Measurements from ENCODE around the gene EIF3L.

Gene EIF3L

DNA sequence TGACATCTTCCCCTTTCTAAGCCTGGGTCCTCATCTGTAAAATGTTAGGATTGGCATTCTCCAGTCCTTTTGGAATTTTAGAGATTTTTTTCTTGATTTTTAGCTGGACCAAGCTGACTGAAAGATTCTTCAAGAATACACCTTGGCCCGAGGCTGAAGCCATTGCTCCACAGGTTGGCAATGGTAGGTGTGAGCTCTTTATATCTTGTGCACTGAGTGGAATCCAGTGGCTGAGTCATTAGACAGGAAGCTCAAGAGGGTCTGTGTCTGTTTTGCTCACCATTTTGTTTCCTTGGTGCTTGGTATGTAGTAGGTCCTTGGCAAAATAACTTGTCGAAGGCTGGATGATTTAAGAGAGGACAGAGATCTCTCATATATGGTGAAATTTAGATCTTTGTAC, 6.2 kb downstream of the EIF3L start:
- H2AK5ac ChIP-seq (ENCODE audit: low read length), result no peak overlapping the region
- no peak overlapping the region for H3K14ac ChIP-seq (ENCODE audit: low read length)
- peaks cover 49 to 68% of the 10 kb centered on the region in 2 experiments for H3K36me3 ChIP-seq (ENCODE audit: control insufficient read depth in 1 of 2, insufficient read depth in 2 of 2, low read length in 2 of 2)
- H3K27ac ChIP-seq (ENCODE audit: low read depth, low read length), result no peak overlapping the region
- H3K9me3 ChIP-seq (ENCODE audit: insufficient read depth, low read depth, low read length), result no peaks in the 10 kb centered on the region
- no peak overlapping the region for H3K4me3 ChIP-seq (ENCODE audit: low read depth, low read length)
- H3K9ac ChIP-seq (ENCODE audit: low read length), result no peak overlapping the region
- H2AFZ ChIP-seq (ENCODE audit: insufficient read depth, low read length, poor library complexity), result no peak overlapping the region
- no peak overlapping the region for H3K4ac ChIP-seq (ENCODE audit: low read depth, low read length)
- H4K91ac ChIP-seq (ENCODE audit: low read depth, low read length), result no peak overlapping the region
- no peak overlapping the region for H3K23ac ChIP-seq (ENCODE audit: low read length)
- no peak overlapping the region for H4K12ac ChIP-seq (ENCODE audit: low read depth, low read length)
- H2BK120ac ChIP-seq (ENCODE audit: insufficient read depth, low read length, poor library complexity), result no peak overlapping the region
- no peaks in the 10 kb centered on the region for H3K27me3 ChIP-seq (ENCODE audit: insufficient read depth, low read length)
- H3K79me1 ChIP-seq (ENCODE audit: low read length), result no peaks in the 10 kb centered on the region
- WGBS (ENCODE audit: extremely low coverage, insufficient coverage, insufficient read length), result no CpG with 5 or more reads among the region's 2 CpGs
- H2BK5ac ChIP-seq (ENCODE audit: low read depth, low read length, poor library complexity), result no peak overlapping the region
- H4K8ac ChIP-seq (ENCODE audit: low read depth, low read length), result no peak overlapping the region
- no peaks in the 10 kb centered on the region for H3K4me1 ChIP-seq (ENCODE audit: control insufficient read depth in 1 of 2, insufficient read depth in 2 of 2, low read length in 2 of 2)
- H3K79me2 ChIP-seq (ENCODE audit: control insufficient read depth, insufficient read depth, low read length, poor library complexity), result no peaks in the 10 kb centered on the region
- H2BK12ac ChIP-seq (ENCODE audit: low read length), result no peak overlapping the region
- H3K18ac ChIP-seq (ENCODE audit: low read length), result no peak overlapping the region
- peak; percentile 19 to 77 for DNase-seq
- H3K4me2 ChIP-seq (ENCODE audit: low read length), result no peak overlapping the region

DNA sequence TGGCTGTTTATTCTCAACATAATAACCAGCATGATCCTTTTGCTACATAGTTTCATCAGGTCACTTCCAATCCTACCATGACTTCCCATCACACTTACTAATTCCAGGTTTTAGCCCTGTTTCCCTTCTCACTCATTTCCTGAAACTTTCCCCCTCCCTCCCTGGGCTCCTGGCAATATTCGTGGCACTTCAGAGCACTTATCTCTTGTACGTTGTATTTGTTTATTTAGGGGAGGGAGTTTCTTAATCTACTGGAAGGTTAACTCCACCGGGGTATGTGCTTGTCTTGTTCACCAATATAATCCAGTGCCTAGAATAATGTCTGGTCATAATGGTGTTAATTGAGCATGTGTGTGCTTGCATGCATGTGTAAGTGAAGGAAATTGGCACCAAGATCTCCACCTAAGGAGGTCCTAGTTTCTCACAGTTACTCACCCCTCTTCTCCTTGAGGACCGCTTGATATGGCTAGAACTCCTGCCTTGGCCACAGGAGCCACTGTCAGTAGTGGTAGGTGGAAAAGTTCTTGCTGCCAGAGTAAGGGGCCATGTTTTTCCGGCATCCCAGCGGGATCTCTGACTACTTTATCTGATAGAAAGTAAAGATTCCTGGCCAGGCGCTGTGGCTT, 11.7 kb downstream of the EIF3L start:
- H3K27me3 ChIP-seq (ENCODE audit: insufficient read depth, low read length), result no peaks in the 10 kb centered on the region
- no peaks in the 10 kb centered on the region for H3K4me1 ChIP-seq (ENCODE audit: control insufficient read depth in 1 of 2, insufficient read depth in 2 of 2, low read length in 2 of 2)
- no CpG with 5 or more reads among the region's 7 CpGs for WGBS (ENCODE audit: extremely low coverage, insufficient coverage, insufficient read length)
- no peak overlapping the region for H2AK5ac ChIP-seq (ENCODE audit: low read length)
- H3K4ac ChIP-seq (ENCODE audit: low read depth, low read length), result no peak overlapping the region
- no peak overlapping the region for H4K12ac ChIP-seq (ENCODE audit: low read depth, low read length)
- H2BK12ac ChIP-seq (ENCODE audit: low read length), result no peak overlapping the region
- no peak for DNase-seq
- H2BK5ac ChIP-seq (ENCODE audit: low read depth, low read length, poor library complexity), result no peak overlapping the region
- no peak overlapping the region for H4K91ac ChIP-seq (ENCODE audit: low read depth, low read length)
- H3K36me3 ChIP-seq (ENCODE audit: control insufficient read depth in 1 of 2, insufficient read depth in 2 of 2, low read length in 2 of 2), result peaks cover 56 to 73% of the 10 kb centered on the region in 2 experiments
- no peaks in the 10 kb centered on the region for H3K79me1 ChIP-seq (ENCODE audit: low read length)
- H3K9ac ChIP-seq (ENCODE audit: low read length), result no peak overlapping the region
- no peak overlapping the region for H3K14ac ChIP-seq (ENCODE audit: low read length)
- H3K23ac ChIP-seq (ENCODE audit: low read length), result no peak overlapping the region
- no peak overlapping the region for H3K18ac ChIP-seq (ENCODE audit: low read length)
- H3K9me3 ChIP-seq (ENCODE audit: insufficient read depth, low read depth, low read length), result no peaks in the 10 kb centered on the region
- no peaks in the 10 kb centered on the region for H3K79me2 ChIP-seq (ENCODE audit: control insufficient read depth, insufficient read depth, low read length, poor library complexity)
- no peak overlapping the region for H4K8ac ChIP-seq (ENCODE audit: low read depth, low read length)
- H3K4me2 ChIP-seq (ENCODE audit: low read length), result no peak overlapping the region
- H2BK120ac ChIP-seq (ENCODE audit: insufficient read depth, low read length, poor library complexity), result no peak overlapping the region
- H3K4me3 ChIP-seq (ENCODE audit: low read depth, low read length), result no peak overlapping the region
- no peak overlapping the region for H3K27ac ChIP-seq (ENCODE audit: low read depth, low read length)
- no peak overlapping the region for H2AFZ ChIP-seq (ENCODE audit: insufficient read depth, low read length, poor library complexity)

DNA sequence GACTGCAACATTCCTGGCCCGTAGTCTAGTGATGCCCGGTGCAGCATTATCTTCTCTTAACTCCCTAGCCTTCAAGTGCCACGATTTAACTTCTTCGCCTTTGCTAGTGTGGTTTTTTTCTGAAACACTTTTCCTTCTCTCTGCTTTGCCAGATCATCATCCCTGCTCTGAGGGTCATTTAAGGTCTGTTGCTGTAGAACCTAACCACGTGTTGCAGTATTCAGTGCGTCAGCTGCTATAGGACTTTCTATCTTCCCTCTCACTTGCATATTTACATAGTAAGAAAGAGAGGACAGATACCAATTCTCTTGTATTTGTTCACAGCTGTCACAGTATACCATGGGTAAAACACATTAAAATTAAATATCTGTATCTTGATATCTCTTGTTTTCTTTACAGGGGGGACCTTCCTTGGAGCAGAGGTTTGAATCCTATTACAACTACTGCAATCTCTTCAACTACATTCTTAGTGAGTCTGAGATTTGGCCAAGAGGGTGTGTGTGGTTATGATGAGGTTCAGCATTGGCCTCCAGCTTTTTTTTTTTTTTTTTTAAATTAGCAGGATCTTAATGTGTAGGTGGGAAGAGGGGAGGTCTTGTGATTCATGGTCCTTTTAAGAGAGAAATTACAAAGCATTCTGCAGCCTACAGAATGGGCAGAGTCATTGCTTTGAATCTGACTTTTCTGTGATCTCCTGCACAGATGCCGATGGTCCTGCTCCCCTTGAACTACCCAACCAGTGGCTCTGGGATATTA, 13.5 kb downstream of the EIF3L start:
- no peak overlapping the region for H3K18ac ChIP-seq (ENCODE audit: low read length)
- no peak overlapping the region for H4K91ac ChIP-seq (ENCODE audit: low read depth, low read length)
- H3K14ac ChIP-seq (ENCODE audit: low read length), result no peak overlapping the region
- DNase-seq, result no peak
- no peak overlapping the region for H2AFZ ChIP-seq (ENCODE audit: insufficient read depth, low read length, poor library complexity)
- WGBS (ENCODE audit: extremely low coverage, insufficient coverage, insufficient read length), result no CpG with 5 or more reads among the region's 7 CpGs
- H3K9ac ChIP-seq (ENCODE audit: low read length), result no peak overlapping the region
- no peak overlapping the region for H2BK5ac ChIP-seq (ENCODE audit: low read depth, low read length, poor library complexity)
- H3K79me1 ChIP-seq (ENCODE audit: low read length), result no peaks in the 10 kb centered on the region
- H3K4me3 ChIP-seq (ENCODE audit: low read depth, low read length), result no peak overlapping the region
- no peak overlapping the region for H4K12ac ChIP-seq (ENCODE audit: low read depth, low read length)
- no peaks in the 10 kb centered on the region for H3K9me3 ChIP-seq (ENCODE audit: insufficient read depth, low read depth, low read length)
- no peak overlapping the region for H2BK120ac ChIP-seq (ENCODE audit: insufficient read depth, low read length, poor library complexity)
- no peaks in the 10 kb centered on the region for H3K4me1 ChIP-seq (ENCODE audit: control insufficient read depth in 1 of 2, insufficient read depth in 2 of 2, low read length in 2 of 2)
- H3K4me2 ChIP-seq (ENCODE audit: low read length), result no peak overlapping the region
- H3K79me2 ChIP-seq (ENCODE audit: control insufficient read depth, insufficient read depth, low read length, poor library complexity), result no peaks in the 10 kb centered on the region
- H2AK5ac ChIP-seq (ENCODE audit: low read length), result no peak overlapping the region
- H4K8ac ChIP-seq (ENCODE audit: low read depth, low read length), result no peak overlapping the region
- H2BK12ac ChIP-seq (ENCODE audit: low read length), result no peak overlapping the region
- H3K27ac ChIP-seq (ENCODE audit: low read depth, low read length), result no peak overlapping the region
- no peaks in the 10 kb centered on the region for H3K27me3 ChIP-seq (ENCODE audit: insufficient read depth, low read length)
- H3K4ac ChIP-seq (ENCODE audit: low read depth, low read length), result no peak overlapping the region
- peaks cover 52 to 72% of the 10 kb centered on the region in 2 experiments for H3K36me3 ChIP-seq (ENCODE audit: control insufficient read depth in 1 of 2, insufficient read depth in 2 of 2, low read length in 2 of 2)
- no peak overlapping the region for H3K23ac ChIP-seq (ENCODE audit: low read length)

DNA sequence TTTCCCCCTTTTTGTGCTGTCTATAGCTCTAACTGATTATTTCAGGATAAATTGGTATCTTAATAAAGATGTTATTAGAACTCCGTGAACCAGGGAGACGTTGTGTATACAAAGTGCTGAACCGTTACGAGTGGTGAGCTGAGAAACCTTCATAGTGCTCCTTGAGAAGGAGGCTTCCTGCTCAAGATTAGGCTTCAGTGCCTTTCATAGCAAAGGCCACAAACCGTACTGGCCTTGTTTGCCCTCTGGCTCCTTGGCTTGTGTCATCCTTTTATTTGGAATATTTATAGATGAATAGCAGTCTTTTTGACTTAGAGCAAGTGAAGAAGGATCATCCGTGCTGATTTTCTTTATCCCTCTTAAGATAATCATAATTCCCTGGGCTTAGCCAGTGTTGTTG, 16.3 kb downstream of the EIF3L start:
- Histone ChIP-seq H2AK5ac (ENCODE audit: low read length) (no peak overlapping the region), H3K14ac (ENCODE audit: low read length) (no peak overlapping the region), H3K18ac (ENCODE audit: low read length) (no peak overlapping the region), H3K4ac (ENCODE audit: low read depth, low read length) (no peak overlapping the region), H4K8ac (ENCODE audit: low read depth, low read length) (no peak overlapping the region), H3K9me3 (ENCODE audit: insufficient read depth, low read depth, low read length) (no peaks in the 10 kb centered on the region), H4K12ac (ENCODE audit: low read depth, low read length) (no peak overlapping the region), H3K4me2 (ENCODE audit: low read length) (no peak overlapping the region), H3K4me3 (ENCODE audit: low read depth, low read length) (no peak overlapping the region), H3K27me3 (ENCODE audit: insufficient read depth, low read length) (no peaks in the 10 kb centered on the region), H3K79me1 (ENCODE audit: low read length) (no peaks in the 10 kb centered on the region), H3K23ac (ENCODE audit: low read length) (no peak overlapping the region), H2BK120ac (ENCODE audit: insufficient read depth, low read length, poor library complexity) (no peak overlapping the region), H3K27ac (ENCODE audit: low read depth, low read length) (no peak overlapping the region), H3K9ac (ENCODE audit: low read length) (no peak overlapping the region), H2AFZ (ENCODE audit: insufficient read depth, low read length, poor library complexity) (no peak overlapping the region), H2BK5ac (ENCODE audit: low read depth, low read length, poor library complexity) (no peak overlapping the region), H4K91ac (ENCODE audit: low read depth, low read length) (no peak overlapping the region), H2BK12ac (ENCODE audit: low read length) (no peak overlapping the region), H3K79me2 (ENCODE audit: control insufficient read depth, insufficient read depth, low read length, poor library complexity) (no peaks in the 10 kb centered on the region), H3K36me3 (ENCODE audit: control insufficient read depth in 1 of 2, insufficient read depth in 2 of 2, low read length in 2 of 2) (peaks cover 57 to 77% of the 10 kb centered on the region in 2 experiments), H3K4me1 (ENCODE audit: control insufficient read depth in 1 of 2, insufficient read depth in 2 of 2, low read length in 2 of 2) (no peaks in the 10 kb centered on the region)
- no CpG with 5 or more reads among the region's 6 CpGs for WGBS (ENCODE audit: extremely low coverage, insufficient coverage, insufficient read length)
- DNase-seq, result no peak

All from trophoblast cell (in vitro differentiated cells and primary cell).